Stomach (tissue), 9 donors: Measurements from ENCODE around the gene INSR. TPM values are rescaled to one million over a fixed set of nuclear protein-coding genes. Genes with fewer than 3 reads are reported as not detected.

Source experiments
- DNase-seq, 2 donors: peaks; one replicate each; pipeline versions ENCODE4 v3.0.0 to v3.0.0-alpha.2; 2013 to 2019
- H3K27ac ChIP-seq, 5 donors: fragments of 200-600 bp in 4 of 5; sonication (generic) in 4 of 5; one replicate each; pipeline ENCODE4 v1.5.1; 2013 to 2019; ENCODE audit warnings: mild to moderate bottlenecking in 1 of 5, moderate library complexity in 1 of 5
- H3K27me3 ChIP-seq, 3 donors: fragments of 200-600 bp; sonication (generic); one replicate each; pipeline ENCODE4 v1.5.1; 2017 to 2019; ENCODE audit warnings: mixed run types in 1 of 3
- H3K36me3 ChIP-seq, 4 donors: fragments of 200-600 bp; sonication (generic); 1 replicate in 3 of 4; 2 replicates in 1 of 4; pipeline ENCODE4 v1.5.1; 2016 to 2019
- H3K4me1 ChIP-seq, 4 donors: fragments of 200-600 bp; sonication (generic); one replicate each; pipeline ENCODE4 v1.5.1; 2016 to 2019
- H3K4me3 ChIP-seq, 4 donors: fragments of 200-600 bp; sonication (generic) in 3 of 4; one replicate each; pipeline ENCODE4 v1.5.1; 2016 to 2019; ENCODE audit warnings: mild to moderate bottlenecking in 1 of 4
- H3K9me3 ChIP-seq, 4 donors: fragments of 200-600 bp; sonication (generic); one replicate each; pipeline ENCODE4 v1.5.1; 2016 to 2019
- CTCF ChIP-seq, 7 experiments: fragments of 450-650 bp in 4 of 7; fragments of 200-600 bp in 3 of 7; sonication (generic) in 3 of 7; IDR thresholded peaks; one replicate each; pipeline ENCODE4 v1.5.1; 2016 to 2019; ENCODE audit warnings: antibody characterized with exemption in 7 of 7, control low read depth in 2 of 7, mild to moderate bottlenecking in 1 of 7
- EP300 ChIP-seq: sonication (generic); formaldehyde crosslinking; IDR thresholded peaks from one replicate; pipeline ENCODE4 v1.6.1; 2017; ENCODE audit warnings: antibody characterized with exemption
- POLR2A ChIP-seq, 4 donors: fragments of 450-650 bp; IDR thresholded peaks; one replicate each; pipeline ENCODE4 v1.6.1; 2016; ENCODE audit warnings: antibody characterized with exemption in 4 of 4, control low read depth in 2 of 4, mild to moderate bottlenecking in 1 of 4, moderate library complexity in 1 of 4
- POLR2AphosphoS5 ChIP-seq, 3 donors: sonication (generic); formaldehyde crosslinking; IDR thresholded peaks; one replicate each; pipeline ENCODE4 v1.6.1; 2016; ENCODE audit warnings: antibody characterized with exemption in 3 of 3
- WGBS, 5 donors: extraction: QIAGEN DNeasy Blood & Tissue Kit in 3 of 5; methylation state at CpG; one replicate each; pipeline versions ENCODE4 v1.1.5 to v1.1.7; 2013 to 2018; 5-methylcytosine and 5-hydroxymethylcytosine counted together
- intact Hi-C: fragments of 100-400 bp; cut with DNase I; formaldehyde crosslinking; loops from one replicate; pipeline ENCODE4 v1.15.1; 2023; ENCODE audit warnings: low total_unique reads
- polyA plus RNA-seq, 3 donors: library from polyadenylated mRNA; stranded (reverse); fragments of 200-250 nt; gene quantifications; one replicate each; pipeline ENCODE4 v1.2.3, GENCODE V29; 2013
- total RNA-seq, 5 donors: library from RNA; depleted of rRNA; stranded (reverse); fragments of >200 nt; gene quantifications; one replicate each; pipeline versions ENCODE4 v1.1.0 to v1.2.3, GENCODE V29; 2014 to 2016
- donor health status: healthy with polysubstance abuse.
- donor health status: Bipolar disorder and iron deficiency.
- donor health status: healthy.

Gene INSR
- total and polyA plus RNA-seq, 8 donors = 4.4 to 513 (median 66.4) TPM

DNA sequence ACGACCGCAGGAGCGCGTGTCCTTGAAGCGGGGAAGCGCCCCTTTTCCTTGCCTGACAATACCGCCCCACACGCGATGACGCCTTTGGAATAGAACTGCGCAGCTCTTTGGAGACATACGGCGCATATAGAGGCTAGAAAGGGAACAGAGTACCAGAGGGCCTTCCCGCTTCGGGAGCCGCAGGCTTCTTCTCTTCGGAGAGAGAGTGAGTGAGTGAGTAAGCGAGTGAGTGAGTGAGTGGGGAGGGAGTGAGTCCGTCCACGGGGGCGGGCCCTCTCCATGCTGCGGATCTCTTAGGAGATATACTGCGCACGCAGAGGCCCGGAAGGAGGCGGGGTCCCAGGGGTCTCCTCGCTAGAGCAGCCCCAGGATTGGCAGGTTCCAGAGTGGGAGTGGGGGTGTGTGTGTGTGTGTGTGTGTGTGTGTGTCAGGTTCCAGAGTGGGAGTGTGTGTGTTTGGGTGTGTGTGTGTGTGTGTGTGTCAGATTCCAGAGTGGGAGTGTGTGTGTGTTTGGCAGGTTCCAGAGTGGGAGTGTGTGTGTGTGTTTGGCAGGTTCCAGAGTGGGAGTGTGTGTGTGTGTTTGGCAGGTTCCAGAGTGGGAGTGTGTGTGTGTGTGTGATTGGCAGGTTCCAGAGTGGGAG is 97.0 kb downstream of the INSR start:
- intact Hi-C loops = loop anchor here (5.0 kb wide), 1 partner anchor 95 kb away; the partner anchor contains the start of gene INSR
- Histone ChIP-seq H3K27me3 (no peaks in the 10 kb centered on the region), H3K36me3 (no peaks in the 10 kb centered on the region), H3K9me3 (no peaks in the 10 kb centered on the region), H3K27ac (peak overlapping the region; percentile 85 to 96 (median 90)), H3K4me1 (peaks cover 14 to 42% (median 32%) of the 10 kb centered on the region in 4 donors), H3K4me3 (peak overlapping the region; percentile 66 to 79 (median 72))
- TF ChIP-seq POLR2AphosphoS5 (IDR thresholded peaks at IDR 0.05) (peak in 2 of 3 donors; percentile 69 to 85), EP300 (no peak)
- WGBS, 5 donors = 0 to 2% (median 1%) methylated on average over 27 of the region's 27 CpGs
- peak; percentile 92 to 95 for DNase-seq

DNA sequence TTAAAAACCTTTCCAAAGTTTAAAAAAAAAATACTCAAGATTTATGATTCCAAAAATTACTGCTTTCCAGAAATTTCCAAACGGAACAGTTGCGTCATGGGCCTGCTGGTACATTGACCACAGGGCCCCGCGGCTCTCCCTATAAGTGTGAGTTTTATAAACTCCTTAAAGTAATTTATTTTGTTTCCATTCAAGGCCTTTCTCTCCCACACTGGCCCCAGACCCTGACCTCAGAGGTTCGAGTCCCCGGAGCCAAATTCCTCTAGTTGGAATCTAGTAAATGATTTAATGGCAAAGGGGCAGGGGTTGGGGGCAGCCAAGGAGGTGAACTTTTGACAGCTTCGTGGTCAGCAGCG is 97.5 kb downstream of the INSR start:
- no peaks in the 10 kb centered on the region for H3K9me3 ChIP-seq
- peak overlapping the region; percentile 85 to 96 (median 90) for H3K27ac ChIP-seq
- peaks cover 14 to 45% (median 32%) of the 10 kb centered on the region in 4 donors for H3K4me1 ChIP-seq
- H3K27me3 ChIP-seq = no peaks in the 10 kb centered on the region
- WGBS, 5 donors = 30 to 44% (median 41%) methylated on average over 8 of the region's 8 CpGs
- intact Hi-C loops = loop anchor here (5.0 kb wide), 1 partner anchor 96 kb away; the partner anchor contains the start of gene INSR
- TF ChIP-seq POLR2AphosphoS5 (IDR thresholded peaks at IDR 0.05) (no peak), POLR2A (IDR thresholded peaks at IDR 0.05) (no peak), EP300 (no peak), CTCF (IDR thresholded peaks at IDR 0.05) (no peak)
- H3K36me3 ChIP-seq = no peaks in the 10 kb centered on the region
- peak overlapping the region; percentile 66 to 79 (median 72) for H3K4me3 ChIP-seq
- no peak for DNase-seq

DNA sequence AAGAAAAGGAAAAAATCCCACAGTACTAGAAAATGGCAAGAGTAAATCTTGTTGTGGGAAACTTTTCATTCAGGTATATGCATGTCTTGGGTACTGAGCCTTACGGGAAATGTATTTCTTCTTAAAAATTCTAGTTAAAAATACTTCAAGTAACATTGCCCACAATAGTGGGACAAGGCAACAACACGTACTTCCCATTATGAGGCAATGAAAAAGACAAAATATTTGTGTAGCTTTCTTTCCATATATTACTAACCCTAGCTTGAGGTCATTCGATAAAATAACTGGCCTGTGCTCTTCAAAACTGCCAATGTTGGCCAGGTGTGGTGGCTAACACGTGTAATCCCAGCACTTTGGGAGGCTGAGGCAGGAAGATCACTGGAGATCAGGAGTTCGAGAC is 99.2 kb downstream of the INSR start:
- intact Hi-C loops = loop anchor here (5.0 kb wide), 1 partner anchor 97 kb away; the partner anchor contains the start of gene INSR
- no peaks in the 10 kb centered on the region for H3K36me3 ChIP-seq
- no peaks in the 10 kb centered on the region for H3K9me3 ChIP-seq
- H3K4me1 ChIP-seq = peaks cover 14 to 41% (median 31%) of the 10 kb centered on the region in 4 donors
- 89 to 93% (median 93%) methylated on average over 5 of the region's 5 CpGs for WGBS, 5 donors
- peak overlapping the region in 1 of 5 donors; percentile 90 for H3K27ac ChIP-seq
- TF ChIP-seq POLR2A (IDR thresholded peaks at IDR 0.05) (no peak), CTCF (IDR thresholded peaks at IDR 0.05) (no peak), EP300 (no peak), POLR2AphosphoS5 (IDR thresholded peaks at IDR 0.05) (no peak)
- DNase-seq = no peak
- no peak overlapping the region for H3K4me3 ChIP-seq
- no peaks in the 10 kb centered on the region for H3K27me3 ChIP-seq

GRCh38 chr19:7194566-7194965 is 99.6 kb downstream of the INSR start:
- WGBS, 5 donors = 83 to 95% (median 90%) methylated on average over 9 of the region's 9 CpGs
- Histone ChIP-seq H3K9me3 (no peaks in the 10 kb centered on the region), H3K4me3 (no peak overlapping the region), H3K27ac (no peak overlapping the region), H3K27me3 (no peaks in the 10 kb centered on the region), H3K36me3 (no peaks in the 10 kb centered on the region), H3K4me1 (peaks cover 12 to 36% (median 26%) of the 10 kb centered on the region in 4 donors)
- TF ChIP-seq POLR2AphosphoS5 (IDR thresholded peaks at IDR 0.05) (no peak), CTCF (IDR thresholded peaks at IDR 0.05) (no peak), POLR2A (IDR thresholded peaks at IDR 0.05) (no peak), EP300 (no peak)
- no peak for DNase-seq
- intact Hi-C loops = no loop called here
